Islet of Langerhans (tissue), 1 donor: ENCODE results near the gene HNRNPU.
"Not testable (repeated sequence)": the region's sequence is repeated elsewhere in the genome, so short reads cannot be mapped to it uniquely, and the experiment has no call there.

ENCODE experiments used
- FAIRE-seq: peaks from one replicate; lab custom pipeline; 2011; peaks lifted over from hg19 to GRCh38; lab: Jason Lieb, UNC

HNRNPU gene

DNA sequence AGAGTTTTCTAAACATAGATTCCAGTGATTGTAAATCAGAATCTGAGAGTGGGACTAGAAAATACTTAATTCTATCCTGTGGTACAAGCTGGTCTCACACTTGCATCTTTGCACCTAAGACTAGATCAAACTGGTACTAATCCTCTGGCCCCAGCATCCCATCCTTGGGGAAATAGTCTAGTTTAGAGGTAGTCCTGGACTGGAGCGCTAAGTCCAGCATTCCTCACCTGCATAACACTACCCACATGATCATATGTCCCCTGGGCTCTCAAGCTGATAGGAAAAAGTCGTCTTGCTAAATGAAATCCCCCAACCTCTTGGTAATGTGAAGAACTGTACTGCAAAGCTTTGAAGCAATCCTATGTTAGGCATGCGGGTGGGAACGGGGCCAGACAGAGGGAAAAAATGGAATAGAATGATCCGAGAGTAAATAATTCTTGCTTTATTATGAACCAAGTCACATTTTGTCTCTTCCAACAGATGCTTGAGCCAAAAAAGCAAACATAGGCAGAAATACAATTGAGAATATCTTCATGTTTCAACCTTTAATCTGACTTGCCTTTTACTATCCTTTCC is 24.0 kb downstream of the HNRNPU start:
- no peak for FAIRE-seq

DNA sequence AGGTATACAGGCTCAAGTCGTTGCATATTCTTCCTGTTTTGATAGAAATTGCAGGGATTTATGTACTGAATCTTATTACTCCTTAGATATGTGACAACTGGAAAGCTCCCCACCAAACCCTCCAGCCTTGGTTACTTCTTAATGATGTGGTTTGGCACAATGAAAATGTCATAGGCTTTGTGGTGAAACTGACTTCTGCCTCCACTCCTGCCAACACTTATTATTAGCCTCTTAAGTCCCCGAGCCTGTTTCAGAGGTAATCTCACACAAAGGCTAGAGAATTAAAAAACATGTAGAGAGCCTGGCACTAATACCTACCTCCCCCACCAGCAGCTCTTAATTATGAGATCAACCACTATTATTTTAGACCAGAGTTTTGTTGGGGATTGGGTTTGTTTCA is 24.7 kb downstream of the HNRNPU start:
- no peak for FAIRE-seq

DNA sequence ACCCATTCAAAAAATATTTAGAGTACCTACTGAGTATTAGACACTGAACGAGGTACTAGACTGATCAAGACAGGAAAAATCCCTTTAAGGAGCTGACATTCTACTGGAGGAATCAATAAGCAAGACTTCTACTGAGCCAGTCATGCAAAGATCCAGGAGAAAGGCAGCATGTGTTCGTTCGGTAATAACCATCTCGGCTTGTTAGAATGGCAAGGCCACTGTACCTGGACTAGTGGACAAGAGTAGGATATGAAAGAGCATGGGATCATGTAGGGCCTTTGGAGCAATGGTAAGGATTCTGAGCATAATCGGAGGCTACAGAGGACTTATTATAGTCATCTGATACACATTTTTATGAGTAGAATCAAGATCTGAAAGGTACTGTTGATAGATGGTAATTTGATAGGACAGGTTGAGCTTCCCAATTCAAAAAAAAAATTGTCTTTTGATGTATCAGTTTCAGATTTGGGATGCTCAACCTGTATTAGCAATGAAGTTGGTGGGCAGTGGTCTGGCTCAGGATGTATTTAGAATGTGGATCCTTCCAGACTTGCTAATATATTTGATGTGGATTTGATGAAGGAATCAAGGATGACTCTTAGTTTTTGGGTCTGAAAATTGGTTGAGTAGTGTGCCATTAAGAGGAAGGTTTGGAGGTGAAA is 26.6 kb downstream of the HNRNPU start:
- no peak for FAIRE-seq

DNA sequence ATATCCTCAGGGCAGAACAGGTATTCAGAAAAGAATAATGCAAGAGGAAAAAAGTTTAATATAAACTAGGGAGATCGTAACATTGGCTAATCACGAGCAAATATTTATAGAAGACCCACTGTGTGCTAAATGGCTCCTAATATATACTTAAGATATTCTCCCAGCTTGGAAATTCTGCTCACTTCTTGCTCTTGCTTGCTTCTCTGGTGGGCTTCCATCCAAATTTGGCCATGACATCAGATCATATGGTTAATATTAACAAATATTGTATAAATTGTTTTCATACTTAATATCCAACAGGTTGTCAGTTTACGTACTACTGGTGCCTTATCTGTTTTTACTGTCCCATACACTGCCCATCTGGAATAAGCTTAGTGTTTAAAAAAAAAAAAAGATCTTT is 27.8 kb downstream of the HNRNPU start:
- no peak for FAIRE-seq

DNA sequence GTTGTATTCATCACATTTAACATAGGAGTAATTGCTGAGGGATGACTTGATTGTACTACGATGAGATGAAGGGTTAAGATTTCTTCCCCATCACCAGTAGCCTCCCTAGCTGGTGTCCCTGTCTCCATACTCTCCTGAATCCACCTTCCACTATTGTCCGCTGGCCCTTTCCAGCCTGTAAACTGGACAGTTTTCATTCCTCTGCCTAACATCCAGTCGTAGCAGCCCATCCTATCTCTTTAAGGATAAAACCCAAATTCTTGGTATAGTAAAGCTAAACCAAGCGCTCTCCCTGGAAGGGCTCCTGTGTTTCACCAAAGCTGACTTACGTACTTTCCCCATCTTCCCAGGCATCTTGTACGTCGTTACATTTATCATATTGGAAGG is 28.2 kb downstream of the HNRNPU start:
- FAIRE-seq, result no peak

DNA sequence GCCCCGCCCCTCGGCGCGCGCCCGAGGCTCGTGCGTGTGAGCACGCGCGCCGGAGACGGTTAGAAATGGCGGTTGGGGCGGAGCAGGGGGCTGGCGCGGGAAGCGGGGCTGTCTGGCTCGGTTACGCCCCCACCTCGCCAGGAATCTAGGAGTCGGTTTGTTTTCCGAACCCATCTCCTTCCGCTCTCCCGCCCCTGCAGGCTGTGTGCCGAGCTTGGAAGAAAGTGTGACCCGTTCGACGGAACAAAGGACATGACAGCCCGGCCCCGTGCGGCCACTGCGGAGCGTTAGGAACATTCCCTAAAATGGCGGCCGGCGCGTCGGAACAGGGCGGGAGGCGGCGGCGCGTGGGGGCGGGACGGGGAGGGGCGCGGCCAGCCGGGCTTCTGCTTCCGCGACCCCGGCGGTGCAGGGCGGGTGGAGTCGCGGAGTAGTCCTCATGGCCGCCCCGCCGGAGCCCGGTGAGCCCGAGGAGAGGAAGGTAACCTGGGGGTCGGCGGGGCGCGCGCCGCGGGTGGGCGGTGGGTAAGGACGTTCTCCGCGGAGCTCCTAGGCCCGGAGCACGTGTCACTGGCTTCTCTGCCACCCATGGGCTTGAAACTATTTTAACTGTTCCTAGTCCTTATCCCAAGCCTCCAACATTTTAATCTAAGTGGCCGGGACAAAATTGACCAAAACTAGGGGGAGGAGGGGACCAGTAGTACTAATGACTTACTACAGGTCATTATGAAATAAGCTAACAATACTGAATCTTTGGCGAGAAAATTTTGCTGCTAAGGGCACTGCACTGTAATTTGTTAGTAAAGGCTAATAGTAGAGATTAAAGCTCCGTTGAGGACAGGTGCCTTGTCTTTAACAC is 28.8 kb downstream of the HNRNPU start, which contains the start of gene COX20:
TSS of gene COX20 (plus strand) at position 383 of the 859 bp plus-strand sequence. CDS start at position 440, 57 bp downstream.
- no peak for FAIRE-seq

DNA sequence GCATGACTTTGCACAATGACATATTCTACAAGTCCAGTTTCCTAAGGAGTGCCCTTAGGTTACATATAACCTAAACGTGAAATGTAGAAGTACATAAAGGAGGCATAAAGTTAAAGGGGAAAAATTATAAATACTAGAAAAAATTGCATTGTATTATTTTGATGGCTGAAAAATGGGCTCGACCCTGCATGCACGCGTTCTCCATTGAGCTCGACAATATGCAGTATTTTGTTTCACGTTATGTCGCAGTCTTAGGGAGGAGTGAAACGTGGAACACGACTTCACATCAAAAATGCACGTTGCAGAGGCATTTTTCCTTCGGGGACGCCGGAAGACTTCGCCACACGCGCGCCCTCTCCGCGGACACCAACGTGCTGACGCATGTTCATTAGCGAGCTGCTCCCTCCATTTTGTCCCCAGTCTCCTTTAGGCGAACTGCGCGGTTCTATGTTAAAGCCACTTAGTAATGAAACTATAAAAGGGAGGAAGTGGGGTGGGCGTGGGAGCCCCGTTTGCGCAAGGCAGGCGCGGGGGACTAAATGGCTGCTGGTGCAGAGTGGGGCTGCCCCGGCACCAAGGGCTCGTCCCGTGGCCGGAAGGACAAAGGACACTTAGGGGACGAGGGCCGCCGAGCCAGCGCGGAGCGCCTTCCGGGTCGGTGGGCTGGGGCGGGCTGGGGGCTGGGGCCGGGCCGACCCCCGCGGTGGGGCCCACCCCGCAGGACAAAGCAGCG is 29.6 kb downstream of the HNRNPU start:
- FAIRE-seq, result no peak

- FAIRE-seq, result no peak
Measured at GRCh38 chr1:244833734-244834542, 30.4 kb downstream of the HNRNPU start.

DNA sequence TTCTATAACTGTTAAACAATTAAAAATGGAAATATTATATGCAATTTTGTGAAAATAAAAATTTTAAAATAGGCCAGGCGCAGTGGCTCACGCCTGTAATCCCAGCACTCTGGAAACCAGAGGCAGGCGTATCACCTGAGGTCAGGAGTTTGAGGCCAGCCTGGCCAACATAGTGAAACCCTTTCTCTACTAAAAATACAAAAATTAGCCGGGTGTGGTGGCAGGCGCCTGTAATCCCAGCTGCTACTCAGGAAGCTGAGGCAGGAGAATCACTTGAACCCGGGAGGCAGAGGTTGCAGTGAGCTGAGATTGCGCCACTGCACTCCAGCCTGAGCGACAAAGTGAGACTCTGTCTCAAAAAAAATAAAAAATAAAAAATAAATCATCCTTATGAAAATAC is 31.1 kb downstream of the HNRNPU start:
- not testable (repeated sequence) for FAIRE-seq

DNA sequence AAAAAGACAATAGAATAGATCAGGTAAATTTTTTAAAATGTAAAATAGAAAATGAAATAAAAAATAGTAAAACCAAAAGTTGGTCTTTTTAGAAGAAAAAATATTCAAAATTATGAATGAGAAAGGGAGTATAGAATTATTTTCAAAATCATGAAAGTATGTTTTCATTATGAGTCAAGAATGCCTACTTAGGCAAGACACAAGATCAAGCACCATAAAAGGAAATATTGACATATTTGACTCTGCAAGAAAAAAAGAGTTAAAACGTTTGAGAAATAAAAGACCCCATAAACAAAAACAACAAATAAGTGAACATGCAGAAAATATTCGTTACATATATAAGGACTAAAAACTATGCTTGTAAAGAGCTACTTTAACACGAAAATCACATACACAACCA is 33.7 kb downstream of the HNRNPU start:
- FAIRE-seq, result no peak

DNA sequence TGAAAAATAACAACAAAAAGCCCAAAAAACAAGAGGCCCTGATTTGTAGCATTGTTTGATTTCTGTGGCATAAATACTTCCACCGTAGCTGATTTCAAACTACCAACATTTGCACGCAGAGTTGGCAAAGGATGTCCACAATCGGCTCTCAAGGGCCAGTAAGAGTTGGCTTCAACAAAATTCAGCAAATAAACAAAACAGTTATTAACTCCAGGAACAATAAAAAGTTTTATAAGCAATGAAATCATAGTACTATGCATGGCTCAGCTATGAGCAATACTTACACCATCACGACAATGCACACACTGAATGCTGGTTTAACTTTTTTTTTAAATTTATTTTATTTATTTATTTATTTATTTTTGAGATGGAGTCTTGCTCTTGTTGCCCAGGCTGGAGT is 37.6 kb downstream of the HNRNPU start:
- no peak for FAIRE-seq

DNA sequence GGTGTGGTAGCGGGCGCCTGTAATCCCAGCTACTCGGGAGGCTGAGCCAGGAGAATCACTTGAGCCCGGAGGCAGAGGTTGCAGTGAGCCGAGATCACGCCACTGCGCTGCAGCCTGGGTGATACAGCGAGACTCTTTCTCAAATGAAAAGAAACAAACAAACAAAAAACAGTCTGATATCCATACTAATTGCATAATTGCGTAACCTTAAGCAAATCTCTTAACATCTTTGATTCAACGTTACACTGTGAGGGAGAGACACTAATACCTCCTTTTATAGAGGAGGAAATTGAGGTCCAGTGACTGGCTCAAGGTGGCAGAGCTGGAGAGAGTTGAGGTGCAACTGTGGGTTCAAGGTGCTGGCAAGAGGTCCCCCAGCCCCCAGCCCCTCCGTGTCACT is 41.5 kb downstream of the HNRNPU start:
- no peak for FAIRE-seq

- FAIRE-seq, result no peak
Measured at GRCh38 chr1:244821134-244821533, 43.2 kb downstream of the HNRNPU start.

- FAIRE-seq, result no peak
Measured at GRCh38 chr1:244820131-244820530, 44.2 kb downstream of the HNRNPU start.

DNA sequence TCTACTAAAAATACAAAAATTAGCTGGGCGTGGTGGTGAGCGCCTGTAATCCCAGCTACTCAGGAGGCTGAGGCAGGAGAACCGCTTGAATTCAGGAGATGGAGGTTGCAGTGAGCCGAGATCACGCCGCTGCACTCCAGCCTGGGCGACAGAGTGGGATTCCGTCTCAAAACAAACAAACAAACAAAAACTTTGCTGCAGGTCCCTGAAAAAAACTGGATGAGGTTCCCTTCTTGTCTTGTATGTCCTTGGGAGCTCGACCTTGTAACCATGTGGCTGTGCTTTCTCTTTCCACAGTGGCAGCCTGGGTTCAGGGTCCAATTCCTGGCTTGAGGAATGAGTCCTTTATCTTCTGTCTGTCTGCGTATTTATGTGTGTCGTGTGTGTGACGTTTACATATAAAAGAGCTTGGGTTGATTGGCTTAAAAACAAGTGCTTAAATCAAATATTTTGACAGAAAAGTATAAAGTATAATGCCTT is 46.9 kb downstream of the HNRNPU start:
- FAIRE-seq, result no peak

GRCh38 chr1:244815600-244816099 is 48.7 kb downstream of the HNRNPU start:
- no peak for FAIRE-seq

DNA sequence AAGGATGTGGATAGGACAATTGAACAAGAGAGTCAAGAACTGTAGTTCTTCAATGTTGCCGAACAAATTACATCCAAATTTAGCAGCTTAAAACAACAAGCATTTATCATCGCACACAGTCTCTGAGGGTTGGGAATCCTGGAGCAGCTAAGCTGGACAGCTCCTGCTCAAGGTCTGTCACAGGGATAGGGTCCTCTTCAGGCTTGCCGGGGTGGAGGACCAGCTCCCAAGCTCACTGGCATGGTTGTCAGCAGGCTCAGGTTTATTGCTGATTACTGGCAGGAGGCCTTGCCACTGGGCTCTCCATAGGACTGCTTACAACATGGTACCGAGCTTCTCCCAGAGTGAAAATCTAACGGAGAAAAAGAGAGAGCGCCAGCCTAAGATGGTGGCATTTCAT is 51.0 kb downstream of the HNRNPU start:
- no peak for FAIRE-seq

GRCh38 chr1:244810221-244810620 is 54.1 kb downstream of the HNRNPU start:
- no peak for FAIRE-seq

- no peak for FAIRE-seq
Measured at GRCh38 chr1:244807138-244807537, 57.2 kb downstream of the HNRNPU start.

DNA sequence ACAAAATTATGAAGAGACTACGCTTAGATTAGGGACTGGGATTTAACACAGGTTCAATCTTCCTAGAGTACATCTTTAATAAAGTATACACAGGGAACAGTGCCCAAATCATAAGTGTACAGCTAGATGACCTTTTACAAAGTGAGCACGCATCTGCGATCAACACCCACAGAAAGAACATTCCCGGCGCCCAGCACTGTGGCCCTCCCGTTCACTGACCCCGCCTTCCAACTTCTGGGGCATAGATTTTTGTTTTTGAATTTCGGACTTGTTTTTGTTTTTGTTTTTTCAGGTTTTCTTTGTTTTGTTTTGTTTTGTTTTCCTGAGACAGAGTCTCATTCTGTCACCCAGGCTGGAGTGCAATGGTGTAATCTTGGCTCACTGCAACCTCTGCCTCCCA is 59.5 kb downstream of the HNRNPU start:
- FAIRE-seq, result no peak

DNA sequence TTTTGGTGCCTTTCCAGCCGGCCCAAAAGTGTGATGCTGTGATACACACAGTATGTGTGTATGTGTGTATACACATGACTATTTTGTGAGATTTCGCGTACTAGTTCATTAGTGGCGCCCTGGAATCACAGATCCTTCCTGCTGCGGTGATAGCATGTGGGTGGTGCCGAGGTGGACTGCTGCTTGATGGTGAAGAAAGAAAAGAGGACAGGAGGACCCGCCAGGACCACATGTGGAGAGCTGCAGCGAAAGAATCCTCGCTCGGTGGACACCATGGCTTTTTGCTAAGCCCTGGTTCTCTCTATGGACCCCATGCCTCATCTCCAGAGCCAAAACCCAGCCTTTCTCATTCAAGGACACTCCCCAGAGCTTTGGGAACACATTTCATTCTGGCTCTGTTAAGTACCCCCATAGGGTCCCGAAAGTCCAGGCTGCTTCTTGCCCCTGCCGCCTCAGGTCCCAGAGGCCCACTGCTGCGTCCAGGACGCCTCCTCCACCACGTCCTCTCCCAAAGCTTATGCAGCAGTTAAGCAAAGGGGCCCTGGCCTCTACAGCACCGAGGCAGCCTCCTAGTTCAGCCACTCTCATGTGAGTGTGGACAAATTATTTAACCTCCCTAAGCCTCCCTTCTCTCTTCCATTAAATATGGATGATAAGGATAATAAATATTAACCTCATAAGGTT is 61.6 kb downstream of the HNRNPU start:
- no peak for FAIRE-seq
